Activated CD4-positive, alpha-beta memory T cell treated with anti-CD3 and anti-CD28 coated beads, Interleukin-2, amount 10 ng/mL, durations not matched to agents 7 days and 5 days (primary cell): ENCODE measurements around the gene EDC3. TPM values are rescaled to one million over a fixed set of nuclear protein-coding genes. Genes with fewer than 3 reads are reported as not detected.
"Not testable (repeated sequence)": the region's sequence is repeated elsewhere in the genome, so short reads cannot be mapped to it uniquely, and the experiment has no call there.

ENCODE experiments used
- CTCF ChIA-PET: fragments of 350-600 bp; sonication (Branson Sonifier 250); formaldehyde crosslinking; loops from one replicate; lab custom pipeline; 2021; ENCODE audit warnings: antibody characterized with exemption, inconsistent platforms; lab: Charles Lee
- POLR2A ChIA-PET: fragments of 350-600 bp; sonication (Branson Sonifier 250); formaldehyde crosslinking; loops from one replicate; lab custom pipeline; 2021; ENCODE audit warnings: antibody characterized with exemption; lab: Charles Lee
- DNase-seq: peaks from one replicate; pipeline ENCODE4 v3.0.0-alpha.2; 2020
- H3K27ac Mint-ChIP-seq: one replicate; pipeline ENCODE4 v1.8.0; 2021; ENCODE audit warnings: mild to moderate bottlenecking, mixed read lengths
- H3K27me3 Mint-ChIP-seq: one replicate; pipeline ENCODE4 v1.8.0; 2021; ENCODE audit warnings: mixed read lengths
- H3K36me3 Mint-ChIP-seq: one replicate; pipeline ENCODE4 v1.8.0; 2021; ENCODE audit warnings: low read depth, mixed read lengths
- H3K4me1 Mint-ChIP-seq: one replicate; pipeline ENCODE4 v1.8.0; 2021; ENCODE audit warnings: mixed read lengths
- H3K4me3 Mint-ChIP-seq: one replicate; pipeline ENCODE4 v1.8.0; 2021; ENCODE audit warnings: mild to moderate bottlenecking, mixed read lengths
- H3K9me3 Mint-ChIP-seq: one replicate; pipeline ENCODE4 v1.8.0; 2021; ENCODE audit warnings: mixed read lengths
- total RNA-seq, 2 experiments: library from RNA; stranded (reverse); gene quantifications; one replicate each; pipeline ENCODE4 v1.2.3, GENCODE V29; 2021

Gene EDC3
- total RNA-seq, 2 experiments from 2014 or later: 36.3 to 39.6 TPM

- no peak for DNase-seq
- Mint-ChIP-seq H3K4me1 (no peaks in the 10 kb centered on the region), H3K9me3 (no peaks in the 10 kb centered on the region), H3K4me3 (no peak overlapping the region), H3K27ac (no peak overlapping the region), H3K36me3 (peaks cover 6% of the 10 kb centered on the region), H3K27me3 (no peaks in the 10 kb centered on the region)
- ChIA-PET POLR2A (no interaction called here), CTCF (interaction anchor here (1.2 kb wide), 1 partner anchor 238 kb away, joined by 4 read pairs; no protein-coding TSS in a partner anchor)
These were observed 32.4 kb downstream of the EDC3 start for GRCh38 chr15:74663303-74664027.

GRCh38 chr15:74662064-74662860 lies 33.6 kb downstream of the EDC3 start:
- CTCF ChIA-PET: no interaction called here
- POLR2A ChIA-PET: no interaction called here
- Mint-ChIP-seq H3K36me3 (no peaks in the 10 kb centered on the region), H3K27me3 (no peaks in the 10 kb centered on the region), H3K4me3 (no peak overlapping the region), H3K27ac (no peak overlapping the region), H3K4me1 (peaks cover 11% of the 10 kb centered on the region), H3K9me3 (no peaks in the 10 kb centered on the region)
- no peak for DNase-seq

- H3K36me3 Mint-ChIP-seq, H3K27me3 Mint-ChIP-seq, H3K4me3 Mint-ChIP-seq, H3K27ac Mint-ChIP-seq, H3K9me3 Mint-ChIP-seq, DNase-seq: not testable (repeated sequence)
- CTCF ChIA-PET: interaction anchor here (0.6 kb wide), 1 partner anchor 283 kb away, joined by 7 read pairs; no protein-coding TSS in a partner anchor
- POLR2A ChIA-PET: interaction anchor here (0.8 kb wide), 1 partner anchor 20 kb away, joined by 3 read pairs; no protein-coding TSS in a partner anchor
- peaks cover 19% of the 10 kb centered on the region for H3K4me1 Mint-ChIP-seq
These were observed 34.5 kb downstream of the EDC3 start for GRCh38 chr15:74661280-74661679.

- no peak for DNase-seq
- peaks cover 6% of the 10 kb centered on the region for H3K36me3 Mint-ChIP-seq
- no peaks in the 10 kb centered on the region for H3K9me3 Mint-ChIP-seq
- ChIA-PET CTCF (no interaction called here), POLR2A (no interaction called here)
- H3K4me1 Mint-ChIP-seq: peaks cover 40% of the 10 kb centered on the region
- no peaks in the 10 kb centered on the region for H3K27me3 Mint-ChIP-seq
- no peak overlapping the region for H3K4me3 Mint-ChIP-seq
- H3K27ac Mint-ChIP-seq: no peak overlapping the region
These were observed 38.0 kb downstream of the EDC3 start for GRCh38 chr15:74657846-74658245.

GRCh38 chr15:74656935-74657535 lies 38.8 kb downstream of the EDC3 start:
- peak overlapping the region; percentile 5 for H3K27ac Mint-ChIP-seq
- no peaks in the 10 kb centered on the region for H3K27me3 Mint-ChIP-seq
- H3K36me3 Mint-ChIP-seq: peaks cover 6% of the 10 kb centered on the region
- H3K9me3 Mint-ChIP-seq: no peaks in the 10 kb centered on the region
- CTCF ChIA-PET: interaction anchor here (0.9 to 1.2 kb wide), 5 partner anchors 20 to 114 kb away, joined by 3 to 5 read pairs (median 4); no protein-coding TSS in a partner anchor
- H3K4me1 Mint-ChIP-seq: peaks cover 40% of the 10 kb centered on the region
- DNase-seq: no peak
- POLR2A ChIA-PET: interaction anchor here (0.7 kb wide), 1 partner anchor 35 kb away, joined by 3 read pairs; no protein-coding TSS in a partner anchor
- no peak overlapping the region for H3K4me3 Mint-ChIP-seq

- Mint-ChIP-seq H3K27me3 (no peaks in the 10 kb centered on the region), H3K27ac (peak overlapping the region; percentile 58)
These were observed 40.4 kb downstream of the EDC3 start for GRCh38 chr15:74655424-74655823.

GRCh38 chr15:74653426-74654102 lies 42.3 kb downstream of the EDC3 start:
- H3K4me1 Mint-ChIP-seq: peaks cover 40% of the 10 kb centered on the region
- H3K9me3 Mint-ChIP-seq: no peaks in the 10 kb centered on the region
- DNase-seq: no peak
- H3K4me3 Mint-ChIP-seq: no peak overlapping the region
- H3K27me3 Mint-ChIP-seq: no peaks in the 10 kb centered on the region
- peaks cover 10% of the 10 kb centered on the region for H3K36me3 Mint-ChIP-seq
- ChIA-PET POLR2A (no interaction called here), CTCF (interaction anchor here (1.1 to 2.2 kb wide), 3 partner anchors 18 to 116 kb away, joined by 3 to 8 read pairs (median 4); no protein-coding TSS in a partner anchor)
- H3K27ac Mint-ChIP-seq: no peak overlapping the region

More at GRCh38 chr15:74655424-74655823, 40.4 kb downstream of the EDC3 start:
- H3K36me3 Mint-ChIP-seq: peaks cover 10% of the 10 kb centered on the region
- no peaks in the 10 kb centered on the region for H3K9me3 Mint-ChIP-seq
- peak; percentile 36 for DNase-seq
- no peak overlapping the region for H3K4me3 Mint-ChIP-seq
- CTCF ChIA-PET: interaction anchor here (1.0 to 2.2 kb wide), 2 partner anchors 21 to 114 kb away, joined by 3 to 8 read pairs; no protein-coding TSS in a partner anchor
- POLR2A ChIA-PET: no interaction called here
- H3K4me1 Mint-ChIP-seq: peaks cover 40% of the 10 kb centered on the region

- Mint-ChIP-seq H3K27me3 (no peaks in the 10 kb centered on the region), H3K4me1 (peaks cover 22% of the 10 kb centered on the region), H3K36me3 (peaks cover 10% of the 10 kb centered on the region), H3K9me3 (no peaks in the 10 kb centered on the region), H3K4me3 (no peak overlapping the region), H3K27ac (no peak overlapping the region)
- ChIA-PET CTCF (interaction anchor here (0.7 to 1.0 kb wide), 2 partner anchors 119 to 299 kb away, joined by 3 read pairs; no protein-coding TSS in a partner anchor), POLR2A (no interaction called here)
- no peak for DNase-seq
These were observed 44.5 kb downstream of the EDC3 start for GRCh38 chr15:74651242-74651741.

GRCh38 chr15:74648051-74648842 lies 47.6 kb downstream of the EDC3 start:
- ChIA-PET POLR2A (interaction anchor here (0.7 kb wide), 1 partner anchor 8 kb away, joined by 3 read pairs; no protein-coding TSS in a partner anchor), CTCF (interaction anchor here (1.1 to 1.5 kb wide), 2 partner anchors 27 to 121 kb away, joined by 4 to 10 read pairs; no protein-coding TSS in a partner anchor)
- H3K9me3 Mint-ChIP-seq: no peaks in the 10 kb centered on the region
- H3K27me3 Mint-ChIP-seq: no peaks in the 10 kb centered on the region
- H3K36me3 Mint-ChIP-seq: peaks cover 7% of the 10 kb centered on the region
- H3K4me3 Mint-ChIP-seq: no peak overlapping the region
- H3K4me1 Mint-ChIP-seq: peaks cover 1% of the 10 kb centered on the region
- no peak for DNase-seq
- no peak overlapping the region for H3K27ac Mint-ChIP-seq

- no peak for DNase-seq
- CTCF ChIA-PET: interaction anchor here (0.7 to 1.4 kb wide), 2 partner anchors 124 to 349 kb away, joined by 3 to 4 read pairs; no protein-coding TSS in a partner anchor
- Mint-ChIP-seq H3K27ac (no peak overlapping the region), H3K4me3 (no peak overlapping the region), H3K9me3 (no peaks in the 10 kb centered on the region), H3K36me3 (peaks cover 7% of the 10 kb centered on the region), H3K27me3 (no peaks in the 10 kb centered on the region), H3K4me1 (peaks cover 8% of the 10 kb centered on the region)
- POLR2A ChIA-PET: interaction anchor here (0.6 to 1.2 kb wide), 2 partner anchors 111 to 113 kb away, joined by 3 read pairs; no protein-coding TSS in a partner anchor
These were observed 49.3 kb downstream of the EDC3 start for GRCh38 chr15:74646480-74646879.

GRCh38 chr15:74643665-74644204 lies 52.1 kb downstream of the EDC3 start:
- Mint-ChIP-seq H3K27me3 (no peaks in the 10 kb centered on the region), H3K9me3 (no peaks in the 10 kb centered on the region), H3K4me1 (peaks cover 8% of the 10 kb centered on the region), H3K27ac (no peak overlapping the region), H3K4me3 (no peak overlapping the region), H3K36me3 (peaks cover 11% of the 10 kb centered on the region)
- no peak for DNase-seq
- POLR2A ChIA-PET: no interaction called here
- CTCF ChIA-PET: interaction anchor here (1.4 to 2.1 kb wide), 2 partner anchors 9 to 124 kb away, joined by 4 to 9 read pairs; no protein-coding TSS in a partner anchor
